HCT116 (cell line): Measurements from ENCODE around the gene XPNPEP2.

Experiments
- EZH2 ChIP-seq: fragments of 200-600 bp; sonication (generic); IDR thresholded peaks from 2 replicates; pipeline ENCODE4 v1.6.1; 2017; ENCODE audit warnings: antibody characterized with exemption, mixed run types
- POLR2AphosphoS5 ChIP-seq: IDR thresholded peaks from 2 replicates; pipeline ENCODE4 v1.6.1; 2011; ENCODE audit warnings: mild to moderate bottlenecking, low read depth, low read length, moderate library complexity
- TCF7L2 ChIP-seq: IDR thresholded peaks from 2 replicates; pipeline ENCODE4 v1.7.0; 2011; ENCODE audit warnings: borderline replicate concordance, inconsistent platforms; ENCODE audit not compliant: insufficient read depth, insufficient read length; ENCODE audit errors: extremely low read depth
- ZFX ChIP-seq: fragments of 450-650 bp; IDR thresholded peaks from 2 replicates; pipeline ENCODE4 v1.6.1; 2017
- ZNF274 ChIP-seq: fragments of 200-500 bp; sonication (Bioruptor generic); IDR thresholded peaks from 2 replicates; pipeline ENCODE4 v1.6.1; 2014; ENCODE audit warnings: mild to moderate bottlenecking, low read depth, low read length, inconsistent platforms
- TF ChIP-seq, protein P1 (sequence below), 3 experiments: fragments of 200-600 bp in 1 of 3; sonication (generic) in 1 of 3; IDR thresholded peaks in 2 of 3; conservative IDR thresholded peaks in 1 of 3; 2 replicates each; pipeline ENCODE4 v1.5.1; 2012 to 2017; ENCODE audit warnings: low read depth in 2 of 3, low read length in 2 of 3, antibody characterized with exemption in 1 of 3, borderline replicate concordance in 1 of 3, control low read depth in 1 of 3, mild to moderate bottlenecking in 1 of 3, mixed read lengths in 1 of 3, mixed run types in 1 of 3, moderate library complexity in 1 of 3; ENCODE audit not compliant: insufficient read depth in 1 of 3
- TF ChIP-seq, protein P2 (sequence below): IDR thresholded peaks from 2 replicates; pipeline ENCODE4 v1.6.1; 2012; ENCODE audit warnings: low read depth

DNA sequence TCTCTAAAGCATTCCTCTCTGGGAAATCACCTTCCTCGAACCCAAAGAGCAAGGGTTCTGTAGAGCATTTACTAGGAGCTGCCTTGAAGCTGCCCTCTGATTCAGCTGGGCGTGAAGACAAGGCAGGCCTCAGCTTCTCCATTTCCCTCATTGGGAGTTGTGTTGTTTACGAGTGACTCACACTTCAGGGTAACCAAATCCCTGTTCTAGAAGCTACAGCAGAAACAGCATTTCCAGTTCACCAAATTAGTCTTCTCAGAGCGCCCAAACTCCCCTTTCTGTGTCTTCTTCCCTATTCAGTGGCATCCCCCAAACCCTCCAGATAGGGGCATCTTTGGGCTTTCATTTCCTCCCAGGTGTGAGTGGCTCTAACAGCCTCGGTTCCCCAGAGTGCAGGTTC is 863 bp upstream of the XPNPEP2 start:
- no peak for TF ChIP-seq ZFX
- TF ChIP-seq, protein P1, sequence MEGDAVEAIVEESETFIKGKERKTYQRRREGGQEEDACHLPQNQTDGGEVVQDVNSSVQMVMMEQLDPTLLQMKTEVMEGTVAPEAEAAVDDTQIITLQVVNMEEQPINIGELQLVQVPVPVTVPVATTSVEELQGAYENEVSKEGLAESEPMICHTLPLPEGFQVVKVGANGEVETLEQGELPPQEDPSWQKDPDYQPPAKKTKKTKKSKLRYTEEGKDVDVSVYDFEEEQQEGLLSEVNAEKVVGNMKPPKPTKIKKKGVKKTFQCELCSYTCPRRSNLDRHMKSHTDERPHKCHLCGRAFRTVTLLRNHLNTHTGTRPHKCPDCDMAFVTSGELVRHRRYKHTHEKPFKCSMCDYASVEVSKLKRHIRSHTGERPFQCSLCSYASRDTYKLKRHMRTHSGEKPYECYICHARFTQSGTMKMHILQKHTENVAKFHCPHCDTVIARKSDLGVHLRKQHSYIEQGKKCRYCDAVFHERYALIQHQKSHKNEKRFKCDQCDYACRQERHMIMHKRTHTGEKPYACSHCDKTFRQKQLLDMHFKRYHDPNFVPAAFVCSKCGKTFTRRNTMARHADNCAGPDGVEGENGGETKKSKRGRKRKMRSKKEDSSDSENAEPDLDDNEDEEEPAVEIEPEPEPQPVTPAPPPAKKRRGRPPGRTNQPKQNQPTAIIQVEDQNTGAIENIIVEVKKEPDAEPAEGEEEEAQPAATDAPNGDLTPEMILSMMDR (IDR thresholded peaks at IDR 0.05 in 2 of 3, conservative IDR thresholded peaks at IDR 0.05 in 1 of 3; ENCODE audit: borderline replicate concordance in 1 of 3, insufficient read depth in 1 of 3, low read depth in 2 of 3, low read length in 2 of 3): no peak
- no peak for TF ChIP-seq POLR2AphosphoS5
- no peak for TF ChIP-seq TCF7L2
- TF ChIP-seq EZH2: no peak
- TF ChIP-seq, protein P2, sequence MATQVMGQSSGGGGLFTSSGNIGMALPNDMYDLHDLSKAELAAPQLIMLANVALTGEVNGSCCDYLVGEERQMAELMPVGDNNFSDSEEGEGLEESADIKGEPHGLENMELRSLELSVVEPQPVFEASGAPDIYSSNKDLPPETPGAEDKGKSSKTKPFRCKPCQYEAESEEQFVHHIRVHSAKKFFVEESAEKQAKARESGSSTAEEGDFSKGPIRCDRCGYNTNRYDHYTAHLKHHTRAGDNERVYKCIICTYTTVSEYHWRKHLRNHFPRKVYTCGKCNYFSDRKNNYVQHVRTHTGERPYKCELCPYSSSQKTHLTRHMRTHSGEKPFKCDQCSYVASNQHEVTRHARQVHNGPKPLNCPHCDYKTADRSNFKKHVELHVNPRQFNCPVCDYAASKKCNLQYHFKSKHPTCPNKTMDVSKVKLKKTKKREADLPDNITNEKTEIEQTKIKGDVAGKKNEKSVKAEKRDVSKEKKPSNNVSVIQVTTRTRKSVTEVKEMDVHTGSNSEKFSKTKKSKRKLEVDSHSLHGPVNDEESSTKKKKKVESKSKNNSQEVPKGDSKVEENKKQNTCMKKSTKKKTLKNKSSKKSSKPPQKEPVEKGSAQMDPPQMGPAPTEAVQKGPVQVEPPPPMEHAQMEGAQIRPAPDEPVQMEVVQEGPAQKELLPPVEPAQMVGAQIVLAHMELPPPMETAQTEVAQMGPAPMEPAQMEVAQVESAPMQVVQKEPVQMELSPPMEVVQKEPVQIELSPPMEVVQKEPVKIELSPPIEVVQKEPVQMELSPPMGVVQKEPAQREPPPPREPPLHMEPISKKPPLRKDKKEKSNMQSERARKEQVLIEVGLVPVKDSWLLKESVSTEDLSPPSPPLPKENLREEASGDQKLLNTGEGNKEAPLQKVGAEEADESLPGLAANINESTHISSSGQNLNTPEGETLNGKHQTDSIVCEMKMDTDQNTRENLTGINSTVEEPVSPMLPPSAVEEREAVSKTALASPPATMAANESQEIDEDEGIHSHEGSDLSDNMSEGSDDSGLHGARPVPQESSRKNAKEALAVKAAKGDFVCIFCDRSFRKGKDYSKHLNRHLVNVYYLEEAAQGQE: no peak
- no peak for TF ChIP-seq ZNF274
